VCaP (cell line): ENCODE results near the gene PEAR1.

Experiments
- H3K27ac ChIP-seq: fragments of 450-650 bp; 2 replicates; pipeline ENCODE4 v1.5.1; 2017
- CTCF ChIP-seq: fragments of 450-650 bp; conservative IDR thresholded peaks from 2 replicates; pipeline ENCODE4 v1.5.1; 2017; ENCODE audit warnings: mild to moderate bottlenecking, moderate library complexity

Gene PEAR1

GRCh38 chr1:156862584-156862983 is 30.9 kb upstream of the PEAR1 start:
- H3K27ac ChIP-seq = no peak overlapping the region
- TF ChIP-seq CTCF = no peak

GRCh38 chr1:156862997-156863599 is 30.4 kb upstream of the PEAR1 start:
- H3K27ac ChIP-seq = no peak overlapping the region
- no peak for TF ChIP-seq CTCF

GRCh38 chr1:156863631-156864030 is 29.9 kb upstream of the PEAR1 start:
- TF ChIP-seq CTCF = no peak
- H3K27ac ChIP-seq = no peak overlapping the region

GRCh38 chr1:156864796-156865195 is 28.7 kb upstream of the PEAR1 start:
- no peak for TF ChIP-seq CTCF
- H3K27ac ChIP-seq = no peak overlapping the region

GRCh38 chr1:156865258-156865657 is 28.3 kb upstream of the PEAR1 start:
- H3K27ac ChIP-seq = no peak overlapping the region
- TF ChIP-seq CTCF = no peak

GRCh38 chr1:156865865-156866248 is 27.7 kb upstream of the PEAR1 start:
- H3K27ac ChIP-seq = no peak overlapping the region
- no peak for TF ChIP-seq CTCF

GRCh38 chr1:156866249-156866909 is 27.1 kb upstream of the PEAR1 start:
- no peak for TF ChIP-seq CTCF

More at GRCh38 chr1:156866249-156866909, 27.1 kb upstream of the PEAR1 start:
- H3K27ac ChIP-seq = no peak overlapping the region
